GM04504 (cell line): ENCODE measurements around the gene RMND1.
"Not testable (repeated sequence)": the region's sequence is repeated elsewhere in the genome, so short reads cannot be mapped to it uniquely, and the experiment has no call there.

Experiments used
- DNase-seq: peaks from one replicate; pipeline ENCODE4 v3.0.0-alpha.2; 2012; ENCODE audit warnings: low read depth

The RMND1 gene

GRCh38 chr6:151451950-151452749, at the start of gene RMND1:
TSS of gene RMND1 (minus strand) at chr6:151452126. CDS start at chr6:151445811, 6,315 bp downstream.
- DNase-seq, result peak; percentile 100

- no peak for DNase-seq
Measured at GRCh38 chr6:151499551-151499950, 47.6 kb upstream of the RMND1 start.

- DNase-seq, result no peak
Measured at GRCh38 chr6:151498327-151498726, 46.4 kb upstream of the RMND1 start.

GRCh38 chr6:151497905-151498304, 46.0 kb upstream of the RMND1 start:
- no peak for DNase-seq

GRCh38 chr6:151495380-151495779, 43.5 kb upstream of the RMND1 start:
- DNase-seq, result no peak

GRCh38 chr6:151494936-151495320, 43.0 kb upstream of the RMND1 start:
- no peak for DNase-seq

GRCh38 chr6:151494235-151494935, 42.5 kb upstream of the RMND1 start:
- DNase-seq, result no peak

- no peak for DNase-seq
Measured at GRCh38 chr6:151493804-151494234, 41.9 kb upstream of the RMND1 start, which contains the start of gene CCDC170. TSS of gene CCDC170 (plus strand) at chr6:151494017. CDS start at chr6:151494129, 112 bp downstream.

GRCh38 chr6:151493161-151493803, 41.4 kb upstream of the RMND1 start:
- DNase-seq, result no peak

GRCh38 chr6:151490996-151491395, 39.1 kb upstream of the RMND1 start:
- DNase-seq, result no peak

GRCh38 chr6:151488226-151488625, 36.3 kb upstream of the RMND1 start:
- DNase-seq, result no peak

GRCh38 chr6:151483994-151484393, 32.1 kb upstream of the RMND1 start:
- DNase-seq, result no peak

- no peak for DNase-seq
Measured at GRCh38 chr6:151482290-151482689, 30.4 kb upstream of the RMND1 start.

- no peak for DNase-seq
Measured at GRCh38 chr6:151481786-151482185, 29.9 kb upstream of the RMND1 start.

GRCh38 chr6:151478670-151479069, 26.7 kb upstream of the RMND1 start:
- no peak for DNase-seq

GRCh38 chr6:151477726-151478125, 25.8 kb upstream of the RMND1 start:
- no peak for DNase-seq

- DNase-seq, result no peak
Measured at GRCh38 chr6:151475653-151476523, 24.0 kb upstream of the RMND1 start.

- no peak for DNase-seq
Measured at GRCh38 chr6:151464702-151465101, 12.8 kb upstream of the RMND1 start.

GRCh38 chr6:151461673-151462072, 9.7 kb upstream of the RMND1 start:
- no peak for DNase-seq

GRCh38 chr6:151455751-151456398, 3.9 kb upstream of the RMND1 start:
- not testable (repeated sequence) for DNase-seq

- DNase-seq, result no peak
Measured at GRCh38 chr6:151452750-151453427, 963 bp upstream of the RMND1 start.
